ENCODE data around the gene C16orf86.

C16orf86 gene

GRCh38 chr16:67651847-67652246 is 14.8 kb upstream of the C16orf86 start:
- Histone ChIP-seq H3K27ac (no peak overlapping the region), H3K4me3 (no peak overlapping the region), H3K9me3 (ENCODE audit: low read depth, low read length) (no peaks in the 10 kb centered on the region), H3K36me3 (ENCODE audit: insufficient read depth, low read length) (no peaks in the 10 kb centered on the region), H3K9ac (ENCODE audit: insufficient read length) (no peak overlapping the region)
- no peak for DNase-seq (ENCODE audit: low read depth, low spot score)
- TF ChIP-seq EZH2 (IDR thresholded peaks at IDR 0.05): no peak
- TF ChIP-seq FOXP2 (optimal IDR thresholded peaks at IDR 0.05; ENCODE audit: control extremely low read depth, extremely low read length, insufficient read depth): no peak
- TF ChIP-seq POLR2AphosphoS5 (IDR thresholded peaks at IDR 0.05; ENCODE audit: borderline replicate concordance, low read depth, low read length): no peak

GRCh38 chr16:67652578-67653127 is 14.0 kb upstream of the C16orf86 start:
- Histone ChIP-seq H3K36me3 (ENCODE audit: insufficient read depth, low read length) (no peaks in the 10 kb centered on the region), H3K27ac (no peak overlapping the region), H3K9ac (ENCODE audit: insufficient read length) (no peak overlapping the region), H3K4me3 (peak overlapping the region; percentile 67), H3K9me3 (ENCODE audit: low read depth, low read length) (no peaks in the 10 kb centered on the region)
- no peak for DNase-seq (ENCODE audit: low read depth, low spot score)
- TF ChIP-seq EZH2 (IDR thresholded peaks at IDR 0.05) (no peak), FOXP2 (optimal IDR thresholded peaks at IDR 0.05; ENCODE audit: control extremely low read depth, extremely low read length, insufficient read depth) (no peak), POLR2AphosphoS5 (IDR thresholded peaks at IDR 0.05; ENCODE audit: borderline replicate concordance, low read depth, low read length) (no peak)

- DNase-seq (ENCODE audit: low read depth, low spot score): no peak
- TF ChIP-seq POLR2AphosphoS5 (IDR thresholded peaks at IDR 0.05; ENCODE audit: borderline replicate concordance, low read depth, low read length) (no peak), FOXP2 (optimal IDR thresholded peaks at IDR 0.05; ENCODE audit: control extremely low read depth, extremely low read length, insufficient read depth) (no peak), EZH2 (IDR thresholded peaks at IDR 0.05) (no peak)
- no peaks in the 10 kb centered on the region for H3K36me3 ChIP-seq (ENCODE audit: insufficient read depth, low read length)
- H3K9me3 ChIP-seq (ENCODE audit: low read depth, low read length): no peaks in the 10 kb centered on the region
- H3K4me3 ChIP-seq: peak overlapping the region; percentile 67
- no peak overlapping the region for H3K9ac ChIP-seq (ENCODE audit: insufficient read length)
- no peak overlapping the region for H3K27ac ChIP-seq
These were observed 13.4 kb upstream of the C16orf86 start for GRCh38 chr16:67653128-67653788.

- no peak for DNase-seq (ENCODE audit: low read depth, low spot score)
- TF ChIP-seq FOXP2 (optimal IDR thresholded peaks at IDR 0.05; ENCODE audit: control extremely low read depth, extremely low read length, insufficient read depth) (no peak), POLR2AphosphoS5 (IDR thresholded peaks at IDR 0.05; ENCODE audit: borderline replicate concordance, low read depth, low read length) (no peak), EZH2 (IDR thresholded peaks at IDR 0.05) (no peak)
- no peak overlapping the region for H3K9ac ChIP-seq (ENCODE audit: insufficient read length)
- no peak overlapping the region for H3K27ac ChIP-seq
- H3K4me3 ChIP-seq: no peak overlapping the region
- no peaks in the 10 kb centered on the region for H3K9me3 ChIP-seq (ENCODE audit: low read depth, low read length)
- no peaks in the 10 kb centered on the region for H3K36me3 ChIP-seq (ENCODE audit: insufficient read depth, low read length)
These were observed 12.7 kb upstream of the C16orf86 start for GRCh38 chr16:67653789-67654402.

- Histone ChIP-seq H3K9me3 (ENCODE audit: low read depth, low read length) (no peaks in the 10 kb centered on the region), H3K27ac (no peak overlapping the region), H3K36me3 (ENCODE audit: insufficient read depth, low read length) (no peaks in the 10 kb centered on the region), H3K9ac (ENCODE audit: insufficient read length) (no peak overlapping the region), H3K4me3 (no peak overlapping the region)
- DNase-seq (ENCODE audit: low read depth, low spot score): no peak
- TF ChIP-seq POLR2AphosphoS5 (IDR thresholded peaks at IDR 0.05; ENCODE audit: borderline replicate concordance, low read depth, low read length) (no peak), FOXP2 (optimal IDR thresholded peaks at IDR 0.05; ENCODE audit: control extremely low read depth, extremely low read length, insufficient read depth) (no peak), EZH2 (IDR thresholded peaks at IDR 0.05) (no peak)
These were observed 12.2 kb upstream of the C16orf86 start for GRCh38 chr16:67654403-67654911.

GRCh38 chr16:67655363-67655762 is 11.3 kb upstream of the C16orf86 start:
- no peaks in the 10 kb centered on the region for H3K36me3 ChIP-seq (ENCODE audit: insufficient read depth, low read length)
- no peak overlapping the region for H3K27ac ChIP-seq
- no peak overlapping the region for H3K4me3 ChIP-seq
- TF ChIP-seq POLR2AphosphoS5 (IDR thresholded peaks at IDR 0.05; ENCODE audit: borderline replicate concordance, low read depth, low read length): no peak
- no peak for TF ChIP-seq FOXP2 (optimal IDR thresholded peaks at IDR 0.05; ENCODE audit: control extremely low read depth, extremely low read length, insufficient read depth)
- TF ChIP-seq EZH2 (IDR thresholded peaks at IDR 0.05): no peak
- DNase-seq (ENCODE audit: low read depth, low spot score): no peak
- H3K9me3 ChIP-seq (ENCODE audit: low read depth, low read length): no peaks in the 10 kb centered on the region
- H3K9ac ChIP-seq (ENCODE audit: insufficient read length): no peak overlapping the region

- TF ChIP-seq FOXP2 (optimal IDR thresholded peaks at IDR 0.05; ENCODE audit: control extremely low read depth, extremely low read length, insufficient read depth): no peak
- no peak for TF ChIP-seq POLR2AphosphoS5 (IDR thresholded peaks at IDR 0.05; ENCODE audit: borderline replicate concordance, low read depth, low read length)
- no peak for TF ChIP-seq EZH2 (IDR thresholded peaks at IDR 0.05)
- Histone ChIP-seq H3K9me3 (ENCODE audit: low read depth, low read length) (no peaks in the 10 kb centered on the region), H3K9ac (ENCODE audit: insufficient read length) (no peak overlapping the region), H3K36me3 (ENCODE audit: insufficient read depth, low read length) (no peaks in the 10 kb centered on the region), H3K27ac (no peak overlapping the region), H3K4me3 (no peak overlapping the region)
- no peak for DNase-seq (ENCODE audit: low read depth, low spot score)
These were observed 10.1 kb upstream of the C16orf86 start for GRCh38 chr16:67656344-67657016.

GRCh38 chr16:67657017-67657608 is 9.5 kb upstream of the C16orf86 start:
- TF ChIP-seq FOXP2 (optimal IDR thresholded peaks at IDR 0.05; ENCODE audit: control extremely low read depth, extremely low read length, insufficient read depth) (no peak), POLR2AphosphoS5 (IDR thresholded peaks at IDR 0.05; ENCODE audit: borderline replicate concordance, low read depth, low read length) (no peak), EZH2 (IDR thresholded peaks at IDR 0.05) (no peak)
- no peak for DNase-seq (ENCODE audit: low read depth, low spot score)
- no peak overlapping the region for H3K4me3 ChIP-seq
- H3K36me3 ChIP-seq (ENCODE audit: insufficient read depth, low read length): no peaks in the 10 kb centered on the region
- no peaks in the 10 kb centered on the region for H3K9me3 ChIP-seq (ENCODE audit: low read depth, low read length)
- no peak overlapping the region for H3K9ac ChIP-seq (ENCODE audit: insufficient read length)
- no peak overlapping the region for H3K27ac ChIP-seq

Data from SK-N-MC (cell line).